Right hindlimb (tissue), 1 donor: ENCODE measurements around the gene COMMD1.
"Not testable (repeated sequence)": the region's sequence is repeated elsewhere in the genome, so short reads cannot be mapped to it uniquely, and the experiment has no call there.

ENCODE experiments used
- DNase-seq: peaks from one replicate; pipeline ENCODE4 v3.0.0-alpha.2; 2018

COMMD1 gene

DNA sequence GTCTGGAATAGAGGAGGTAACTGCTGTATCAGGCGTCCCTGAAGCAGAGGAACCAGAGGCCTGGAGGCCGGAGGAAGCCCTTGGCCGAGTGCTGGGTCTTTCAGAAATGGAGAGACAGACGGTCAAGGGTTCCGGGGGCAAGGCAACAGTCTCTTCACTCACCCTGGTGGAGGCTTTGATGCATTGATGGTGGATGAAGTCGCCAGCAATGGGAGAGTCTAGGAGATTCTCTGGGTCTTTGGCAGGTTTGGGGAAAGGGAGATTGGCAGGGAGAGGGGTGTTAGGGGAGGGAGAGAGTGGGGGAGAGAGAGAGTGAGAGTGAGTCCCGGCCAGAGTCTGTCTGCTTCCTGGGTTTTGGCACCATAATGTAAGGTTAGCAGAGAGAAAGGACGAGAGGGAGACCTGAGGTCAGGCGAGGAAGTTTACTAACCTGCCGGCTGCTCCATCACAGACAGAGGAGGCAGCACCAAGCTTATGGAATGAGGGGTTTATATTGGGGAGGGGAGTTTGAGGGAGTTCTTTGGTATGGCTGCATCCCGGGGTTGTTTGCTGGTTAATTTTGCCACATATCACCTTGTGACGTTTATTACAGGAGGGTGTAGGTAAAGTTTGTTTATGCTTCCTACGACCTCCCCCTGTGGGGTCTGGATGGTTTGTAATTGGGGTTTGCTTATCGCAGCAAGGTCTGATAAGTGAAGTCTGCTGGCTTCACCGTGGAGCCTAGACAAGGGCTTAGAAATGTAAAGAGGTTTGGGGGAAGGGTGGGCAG lies 19.6 kb downstream of the COMMD1 start:
- DNase-seq: no peak

DNA sequence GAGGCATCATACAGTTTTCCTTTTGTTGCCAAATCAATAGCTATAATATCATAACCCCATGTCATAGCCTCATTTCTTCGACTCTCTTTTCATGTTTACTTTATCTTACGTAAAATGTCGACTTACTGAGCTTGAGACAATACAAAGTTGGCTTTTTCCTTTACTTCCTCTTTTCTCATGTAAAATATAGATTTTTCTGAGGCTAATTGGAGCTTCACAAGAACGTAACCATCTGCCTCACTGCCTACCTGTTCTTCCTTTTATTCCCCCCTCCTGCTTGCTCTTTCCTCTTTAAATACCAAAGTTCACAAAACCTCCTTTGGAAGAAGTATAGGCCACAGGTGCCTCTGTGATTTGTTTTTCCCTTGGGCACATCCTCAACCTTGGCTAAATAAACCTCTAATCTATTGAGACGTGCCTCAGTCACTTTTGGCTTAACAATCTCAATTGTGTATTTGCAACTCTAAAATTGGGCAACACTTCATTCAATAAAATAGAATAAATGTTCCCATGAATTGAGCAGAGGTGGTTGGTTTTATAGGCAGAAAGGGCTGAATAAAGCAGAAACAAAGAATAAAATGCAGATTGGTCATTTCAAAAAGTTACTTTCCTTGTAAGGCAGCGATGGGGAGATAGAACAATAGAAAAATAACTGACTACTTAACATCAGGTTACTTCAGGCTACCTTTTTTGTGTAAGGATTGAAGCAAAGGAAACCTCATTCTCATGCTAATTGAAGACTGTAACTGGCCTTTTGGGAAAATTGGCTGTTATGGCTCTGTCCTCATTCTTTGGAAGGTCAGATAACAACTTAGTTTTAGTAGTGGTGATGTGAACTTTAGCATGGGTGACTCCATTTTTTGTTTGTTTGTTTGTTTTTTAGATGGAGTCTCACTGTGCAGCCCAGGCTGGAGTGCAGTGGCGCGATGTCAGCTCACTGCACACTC lies 21.3 kb downstream of the COMMD1 start:
- no peak for DNase-seq

DNA sequence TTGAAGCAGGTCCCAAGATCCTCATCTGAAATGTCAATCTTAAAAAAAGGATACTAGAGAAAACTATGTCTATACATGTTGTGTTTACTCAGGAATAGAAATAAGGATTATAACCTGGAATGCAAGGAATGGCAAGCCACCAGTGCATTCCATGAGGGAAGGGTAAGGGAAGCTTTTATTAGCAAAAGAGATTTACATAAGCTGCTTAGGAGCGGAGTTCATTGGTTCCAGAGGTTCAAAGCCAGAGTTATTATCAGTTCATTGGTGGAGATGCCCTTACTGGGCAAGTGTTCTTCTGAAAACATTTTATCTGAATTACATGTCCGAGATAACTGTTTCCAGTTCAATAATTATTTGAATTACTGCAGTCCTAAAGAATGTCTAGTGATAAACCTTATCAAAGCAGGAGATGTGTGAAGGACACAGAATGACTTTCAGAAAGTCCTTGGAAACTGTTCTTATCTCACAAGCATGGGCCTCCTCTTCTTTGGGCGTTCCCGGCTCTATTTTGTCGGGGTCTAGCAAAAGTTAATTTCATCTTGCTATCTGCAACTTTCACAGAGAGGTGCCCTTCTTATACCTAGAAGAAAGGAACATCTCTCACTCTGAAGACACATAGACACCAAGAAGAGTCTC lies 23.5 kb downstream of the COMMD1 start:
- DNase-seq: no peak

DNA sequence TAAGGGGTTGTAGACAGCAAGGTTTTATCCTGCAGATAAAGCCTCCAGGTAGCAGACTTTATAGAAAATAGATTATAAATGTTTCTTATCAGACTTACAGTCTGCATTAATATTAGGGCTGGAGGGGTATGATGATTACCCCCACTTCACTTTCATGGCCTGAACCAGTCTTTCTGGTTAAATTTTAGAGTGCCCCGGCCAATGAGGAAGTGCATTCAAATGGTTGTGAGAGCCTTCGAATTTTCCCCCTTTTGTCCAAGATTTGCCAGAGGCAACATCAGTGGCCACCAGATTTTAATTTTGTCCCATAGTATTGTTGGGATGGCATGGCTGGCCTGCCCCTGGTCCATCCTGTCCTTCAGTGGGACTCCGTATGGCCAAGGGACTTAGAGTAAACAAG lies 31.6 kb downstream of the COMMD1 start:
- no peak for DNase-seq

DNA sequence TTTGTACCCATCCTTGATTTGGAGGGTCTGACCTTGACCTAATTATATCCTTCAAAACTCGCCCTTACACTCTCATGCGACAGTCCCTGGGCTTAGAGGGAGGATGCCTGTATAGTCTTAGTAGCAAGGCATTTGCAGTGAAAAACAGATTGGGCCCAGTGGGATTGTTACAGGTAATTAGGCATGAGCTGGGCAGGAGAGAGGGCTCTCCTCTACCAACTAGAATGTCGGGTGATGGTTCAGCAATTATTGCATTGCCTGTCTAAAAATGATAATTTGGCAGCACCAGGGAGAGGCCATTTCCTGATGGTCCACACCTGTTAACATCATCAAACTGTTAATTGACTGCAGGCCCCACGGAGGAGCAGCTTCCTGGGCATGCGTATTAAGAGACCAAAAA lies 32.4 kb downstream of the COMMD1 start:
- DNase-seq: no peak

DNA sequence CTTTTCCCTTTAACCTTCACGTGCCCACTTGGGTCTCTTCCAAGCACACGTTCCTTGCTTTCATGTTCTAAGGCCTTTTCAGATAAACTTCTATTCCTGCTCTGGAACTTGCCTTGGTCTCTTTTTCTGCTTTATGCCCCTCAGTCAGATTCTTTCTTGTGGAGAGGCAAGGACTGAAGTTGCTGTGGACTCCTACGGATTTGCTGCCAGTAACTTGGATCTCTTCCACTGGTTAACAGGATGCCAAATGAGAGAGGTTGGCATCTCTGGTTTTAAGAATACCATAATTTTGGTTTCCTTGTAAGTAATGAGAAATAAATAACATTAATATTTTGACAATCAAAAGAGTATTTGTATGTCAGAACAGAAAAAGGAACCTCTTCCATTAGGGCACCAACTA lies 33.0 kb downstream of the COMMD1 start:
- no peak for DNase-seq

DNA sequence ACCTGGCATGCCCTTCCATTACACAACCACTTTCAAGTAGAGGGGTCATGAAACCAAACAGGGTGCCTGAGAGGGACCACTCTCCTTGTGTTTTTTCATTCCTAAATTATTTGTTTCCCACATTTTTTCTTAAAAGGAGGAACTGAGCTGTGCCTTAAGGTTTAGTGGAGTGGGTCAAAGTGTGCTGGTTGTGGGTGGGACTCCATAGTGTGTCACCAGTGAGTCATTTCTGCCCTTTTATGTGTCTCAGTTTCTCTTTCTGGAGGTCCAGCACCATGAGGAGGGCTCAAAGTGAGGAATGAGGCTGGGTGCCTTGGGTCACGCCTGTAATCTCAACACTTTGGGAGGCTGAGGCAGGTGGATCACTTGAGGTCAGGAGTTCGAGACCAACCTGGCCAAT lies 37.8 kb downstream of the COMMD1 start:
- DNase-seq: no peak

DNA sequence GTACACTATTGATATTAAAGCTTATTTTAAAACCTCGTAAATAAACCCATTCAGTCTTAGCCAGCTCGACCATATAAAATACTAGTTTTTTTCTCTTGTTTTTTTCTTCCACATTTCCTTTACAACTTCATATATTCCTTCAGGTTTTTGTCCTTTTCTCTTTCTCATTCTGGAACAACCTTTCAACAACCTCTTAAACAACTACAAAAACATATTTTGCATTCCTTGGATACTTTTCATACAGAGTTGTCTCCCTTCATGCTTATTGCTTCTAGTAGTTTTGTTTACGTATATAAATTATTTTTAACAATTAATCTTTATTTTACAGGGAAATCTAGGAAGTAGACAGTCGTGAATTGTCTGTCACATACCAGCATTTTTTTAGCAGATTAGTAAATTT lies 41.2 kb downstream of the COMMD1 start:
- DNase-seq: no peak

DNA sequence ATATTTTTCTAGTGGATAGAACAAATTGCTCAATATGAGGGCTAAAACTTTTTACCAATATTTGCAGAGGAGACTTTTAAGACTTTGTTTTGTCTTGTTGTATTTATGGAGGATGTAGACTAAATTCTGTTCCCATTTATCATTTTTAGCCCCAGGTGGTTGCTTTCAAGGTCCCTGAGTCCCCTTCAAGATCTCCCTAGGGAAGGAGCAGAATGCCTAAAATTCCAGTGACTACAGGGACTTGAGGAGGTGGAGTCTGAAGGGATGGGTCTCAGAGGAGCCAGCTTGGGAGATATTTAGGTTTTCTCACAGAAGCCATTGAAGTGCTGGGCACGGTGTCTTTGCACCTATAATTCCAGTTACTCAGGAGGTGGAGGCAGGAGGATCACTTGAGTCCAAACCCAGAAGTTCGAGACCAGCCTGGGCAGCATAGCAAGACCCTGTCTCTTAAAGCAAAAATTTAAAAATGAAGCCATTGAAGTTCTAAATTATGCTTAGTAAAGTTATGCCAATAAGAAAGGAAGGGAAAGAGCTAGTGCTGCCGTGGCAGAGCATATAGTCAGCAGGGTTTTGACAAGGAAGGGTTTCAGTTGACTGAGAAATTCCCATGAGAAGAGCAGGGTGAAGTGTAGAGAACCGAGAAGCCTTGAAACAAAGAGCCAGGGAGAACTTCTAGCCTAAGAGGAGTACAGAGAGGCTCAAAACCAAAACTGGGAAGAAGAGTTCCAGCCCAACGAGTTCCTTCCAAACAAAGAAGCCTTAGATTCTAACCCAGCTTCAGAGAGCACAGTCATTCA lies 43.4 kb downstream of the COMMD1 start:
- no peak for DNase-seq

DNA sequence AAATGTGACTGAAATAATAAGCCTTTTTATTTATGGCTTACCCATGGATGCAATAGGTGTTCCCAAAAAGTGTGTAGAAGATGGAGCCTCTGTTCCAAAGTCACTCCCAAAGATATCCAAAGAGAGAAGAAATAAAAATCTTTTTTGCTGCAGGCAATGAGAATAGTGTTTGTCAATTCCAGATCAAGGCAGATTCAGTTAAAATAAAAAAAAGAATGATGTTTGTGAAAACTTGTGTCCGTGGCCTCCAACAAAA lies 43.9 kb downstream of the COMMD1 start:
- no peak for DNase-seq

DNA sequence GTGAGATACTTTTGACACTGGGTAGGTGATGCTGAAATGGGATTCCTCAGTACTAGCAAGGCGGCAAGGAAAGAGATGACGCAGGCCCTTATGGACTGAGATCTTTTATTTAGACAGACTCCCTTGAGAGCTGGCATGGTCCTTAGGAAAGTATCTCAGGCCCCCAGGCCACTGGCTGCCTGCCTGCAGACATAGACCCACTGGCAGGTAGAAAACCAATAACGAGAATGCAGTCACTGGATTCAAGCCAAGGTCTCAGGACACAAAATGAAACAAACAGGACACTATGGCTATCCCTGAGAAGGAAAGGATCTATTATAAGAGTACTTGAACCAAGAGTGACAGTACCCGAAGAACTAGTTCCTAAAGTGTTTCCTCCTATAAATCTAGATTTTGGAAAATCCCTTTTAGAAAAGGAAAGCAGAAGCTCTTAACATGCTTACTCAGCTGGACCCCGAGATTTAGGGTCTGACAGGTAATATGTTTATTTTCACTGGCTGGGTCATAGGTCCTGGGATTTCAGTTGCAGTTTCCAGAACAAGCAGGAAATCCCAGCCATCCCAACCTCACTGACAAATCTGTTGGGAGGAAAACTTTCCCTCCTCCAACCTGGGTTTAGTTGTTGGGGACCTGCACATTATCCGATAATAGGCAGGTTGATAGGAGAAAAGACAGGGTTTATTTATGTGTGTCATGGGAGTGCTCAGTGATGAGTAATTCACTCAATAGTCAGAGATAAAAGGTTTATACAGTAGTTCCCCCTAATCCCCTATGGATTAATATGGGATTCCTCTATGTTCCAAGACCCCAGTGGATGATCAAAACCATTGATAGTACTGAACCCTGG lies 44.5 kb downstream of the COMMD1 start:
- no peak for DNase-seq

DNA sequence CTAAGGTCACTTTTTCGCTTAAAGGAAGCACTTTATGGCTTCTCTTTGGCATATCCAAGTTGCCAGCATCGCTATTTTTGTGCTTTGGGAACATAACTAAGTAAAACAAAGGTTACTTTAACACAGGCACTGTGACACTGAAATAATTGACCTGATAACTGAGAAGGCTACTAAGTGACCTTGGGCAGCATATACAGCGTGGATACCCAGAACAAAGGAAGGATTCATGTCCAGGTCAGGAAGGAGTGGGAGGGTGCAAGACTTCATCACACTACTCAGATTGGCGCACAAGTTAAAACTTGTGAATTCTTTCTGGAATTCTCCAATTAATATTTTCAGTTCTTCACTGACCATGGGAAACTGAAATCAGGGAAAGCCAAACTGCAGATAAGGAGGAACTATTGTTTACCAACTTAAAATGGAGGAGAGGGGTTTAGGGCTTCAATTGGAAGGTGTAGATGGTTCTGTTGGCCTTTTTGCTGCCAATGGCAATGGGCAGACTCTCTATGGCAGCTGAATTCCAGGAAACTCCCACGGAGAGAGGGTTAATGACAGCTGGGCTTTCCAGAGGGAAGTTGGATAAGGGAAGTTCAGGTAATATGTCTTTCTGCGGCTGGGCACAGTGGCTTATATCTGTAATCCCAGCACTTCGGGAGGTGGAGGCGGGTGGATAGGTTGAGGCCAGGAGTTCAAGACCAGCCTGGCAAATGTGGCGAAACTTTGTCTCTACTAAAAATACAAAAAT lies 45.3 kb downstream of the COMMD1 start:
- DNase-seq: no peak

DNA sequence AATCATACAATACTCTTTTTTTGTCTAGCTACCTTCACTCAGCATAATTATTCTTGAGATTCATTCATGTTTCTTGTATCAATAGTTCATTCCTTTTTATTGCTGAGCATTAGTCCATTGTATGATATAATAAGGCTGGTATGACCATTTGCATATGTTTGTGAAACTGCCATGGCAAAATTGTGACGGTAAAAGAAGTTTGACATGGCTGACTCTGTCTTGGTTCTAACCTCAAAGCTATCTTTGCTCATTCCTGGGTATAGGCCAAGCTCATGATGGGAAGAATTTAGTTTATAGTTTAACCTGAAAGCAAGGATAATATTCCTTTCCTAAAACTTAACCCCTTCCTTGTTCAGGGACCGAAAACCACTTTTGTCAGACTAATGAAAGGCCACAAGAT lies 46.4 kb downstream of the COMMD1 start:
- DNase-seq: no peak

DNA sequence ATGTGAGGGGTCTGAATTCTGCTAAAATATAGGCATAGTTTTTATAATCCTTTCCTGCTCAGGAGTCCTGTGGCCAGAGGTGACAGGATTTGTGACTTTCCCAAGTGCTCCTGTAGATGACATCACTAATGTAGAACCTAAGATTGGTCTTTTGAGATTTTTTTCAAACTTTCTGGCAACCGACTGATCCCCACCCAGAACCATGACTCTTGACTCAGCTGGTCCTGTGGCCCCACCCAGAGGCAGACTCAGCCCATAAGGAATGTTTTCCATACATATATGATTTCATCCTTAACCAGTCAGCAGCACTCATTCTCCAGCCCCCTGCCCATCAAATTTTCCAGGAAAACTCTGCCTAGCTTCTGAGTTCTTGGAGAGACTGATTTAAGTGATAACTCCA lies 46.8 kb downstream of the COMMD1 start:
- no peak for DNase-seq

DNA sequence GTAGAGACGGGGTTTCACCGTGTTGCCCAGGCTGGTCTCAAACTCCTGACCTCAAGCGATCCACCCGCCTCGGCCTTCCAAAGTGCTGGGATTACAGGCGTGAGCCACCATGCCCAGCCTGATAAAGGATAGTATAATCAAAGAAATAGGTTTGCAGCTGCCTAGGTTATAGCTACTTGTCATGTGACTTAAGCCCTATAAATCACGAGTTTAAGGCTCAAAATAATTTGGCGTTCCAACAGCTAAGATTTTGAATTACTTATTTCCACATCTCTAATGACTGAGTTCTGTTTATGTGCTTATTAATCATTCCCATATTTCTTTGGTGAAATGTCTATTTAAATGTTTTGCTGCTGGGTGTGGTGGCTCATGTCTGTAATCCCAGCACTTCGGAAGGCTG lies 49.4 kb downstream of the COMMD1 start:
- DNase-seq: not testable (repeated sequence)

DNA sequence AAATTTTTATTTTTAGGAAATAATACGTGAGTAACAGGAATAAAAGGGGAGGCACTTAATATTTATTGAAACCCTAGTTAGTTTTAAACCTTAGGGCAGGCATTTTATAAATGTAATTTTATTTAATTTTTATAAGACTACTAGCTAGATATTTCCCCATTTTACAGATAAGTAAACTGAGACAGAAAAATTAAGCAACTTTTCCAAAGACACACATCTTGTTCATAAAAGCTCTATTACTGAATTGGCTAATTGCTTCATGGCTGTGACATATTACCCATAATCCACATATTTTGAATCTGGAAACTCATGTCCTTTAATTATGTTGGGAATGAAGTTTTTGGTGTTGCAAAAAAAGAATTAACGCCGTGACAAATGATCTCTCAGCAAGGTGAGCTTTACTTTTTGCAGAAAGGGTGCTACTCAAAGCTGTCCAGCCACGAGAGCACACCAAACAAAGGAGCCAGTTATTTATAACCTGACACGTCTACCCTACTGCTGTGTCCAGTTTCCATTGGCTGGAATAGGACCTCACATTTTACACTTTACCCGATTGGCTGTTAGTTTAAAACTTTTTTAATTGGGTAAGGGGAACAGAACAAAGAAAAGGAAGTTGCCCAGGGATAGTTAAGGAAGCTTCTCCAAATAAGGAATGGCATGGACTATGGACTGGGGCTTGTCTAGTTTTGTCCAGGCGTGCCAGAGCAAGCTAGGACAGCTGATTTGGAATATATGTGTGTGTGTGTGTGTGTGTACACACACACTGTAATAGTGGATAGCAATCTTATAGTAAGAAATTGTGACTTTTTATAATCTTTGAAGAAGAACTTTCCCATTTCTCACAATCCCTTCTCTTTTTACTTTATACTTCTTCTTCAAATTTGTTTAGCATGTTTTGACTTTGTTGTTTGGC lies 54.2 kb downstream of the COMMD1 start:
- DNase-seq: no peak

DNA sequence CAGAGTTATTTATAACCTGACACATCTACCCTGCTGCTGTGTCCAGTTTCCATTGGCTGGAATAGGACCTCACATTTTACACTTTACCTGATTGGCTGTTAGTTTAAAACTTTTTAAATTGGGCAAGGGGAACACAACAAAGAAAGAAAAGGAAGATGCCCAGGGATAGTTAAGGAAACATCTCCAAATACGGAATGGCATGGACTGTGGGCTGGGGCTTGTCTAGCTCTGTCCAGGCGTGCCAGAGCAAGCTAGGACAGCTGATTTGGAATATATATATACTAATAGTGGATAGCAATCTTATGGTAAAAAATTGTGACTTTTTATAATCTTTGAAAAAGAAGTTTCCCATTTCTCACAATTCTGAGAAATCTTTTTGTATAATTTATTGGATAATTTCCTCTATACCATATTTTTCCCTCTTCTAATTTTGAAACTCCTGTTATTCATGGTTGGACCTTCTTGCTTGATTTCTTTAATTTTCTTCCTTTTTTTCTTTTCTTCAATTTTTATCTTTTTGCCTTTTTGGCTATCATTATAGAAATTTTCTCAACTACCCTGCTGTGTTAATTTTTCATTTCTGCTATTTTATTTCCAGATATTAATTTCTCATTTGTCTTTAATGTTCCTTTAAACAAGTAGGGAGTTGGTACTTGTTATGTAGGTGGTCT lies 55.9 kb downstream of the COMMD1 start:
- no peak for DNase-seq

DNA sequence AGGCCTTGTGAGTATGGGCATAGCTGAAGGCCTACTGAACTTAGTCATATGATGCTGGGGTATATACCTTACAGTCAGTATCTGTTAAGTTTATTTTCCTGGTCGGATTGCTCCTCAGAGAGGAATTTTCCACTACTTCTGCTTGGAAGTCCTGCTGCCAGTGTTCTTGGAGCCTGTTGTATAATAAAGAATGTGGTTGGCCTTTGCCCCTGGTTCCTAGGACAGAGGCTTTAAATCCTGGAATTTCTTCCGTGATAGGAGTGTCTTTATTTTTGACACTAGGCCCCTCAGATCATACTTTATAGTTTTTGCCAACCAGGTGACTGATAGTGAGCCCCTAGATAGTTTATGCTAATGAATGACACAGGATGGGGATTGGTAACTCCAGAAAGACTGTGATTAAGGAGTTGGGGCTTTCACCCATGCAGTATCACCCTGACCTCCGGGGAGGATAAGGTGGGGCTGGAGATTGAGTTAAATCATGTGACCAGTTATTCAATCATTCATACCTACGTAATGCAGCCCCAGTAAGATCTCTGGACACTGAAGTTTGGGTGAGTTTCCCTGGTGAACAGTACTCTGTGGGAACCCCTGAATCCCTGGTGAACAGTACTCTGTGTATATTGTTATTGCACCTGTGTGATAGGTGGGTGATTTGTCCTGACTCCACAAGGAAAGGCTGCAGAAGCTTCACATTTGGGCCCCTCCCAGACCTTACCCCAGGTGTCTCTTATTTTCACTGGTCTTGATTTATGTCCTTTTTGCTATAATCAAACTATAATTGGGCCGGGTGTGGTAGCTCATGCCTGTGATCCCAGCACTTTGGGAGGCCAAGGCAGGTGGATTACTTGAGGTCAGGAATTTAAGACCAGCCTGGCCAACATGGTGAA lies 56.9 kb downstream of the COMMD1 start:
- no peak for DNase-seq
